ENCODE results near the gene SOAT2.

GRCh38 chr12:53173085-53173715 is 69.9 kb downstream of the SOAT2 start:
- TF ChIP-seq, protein P1, sequence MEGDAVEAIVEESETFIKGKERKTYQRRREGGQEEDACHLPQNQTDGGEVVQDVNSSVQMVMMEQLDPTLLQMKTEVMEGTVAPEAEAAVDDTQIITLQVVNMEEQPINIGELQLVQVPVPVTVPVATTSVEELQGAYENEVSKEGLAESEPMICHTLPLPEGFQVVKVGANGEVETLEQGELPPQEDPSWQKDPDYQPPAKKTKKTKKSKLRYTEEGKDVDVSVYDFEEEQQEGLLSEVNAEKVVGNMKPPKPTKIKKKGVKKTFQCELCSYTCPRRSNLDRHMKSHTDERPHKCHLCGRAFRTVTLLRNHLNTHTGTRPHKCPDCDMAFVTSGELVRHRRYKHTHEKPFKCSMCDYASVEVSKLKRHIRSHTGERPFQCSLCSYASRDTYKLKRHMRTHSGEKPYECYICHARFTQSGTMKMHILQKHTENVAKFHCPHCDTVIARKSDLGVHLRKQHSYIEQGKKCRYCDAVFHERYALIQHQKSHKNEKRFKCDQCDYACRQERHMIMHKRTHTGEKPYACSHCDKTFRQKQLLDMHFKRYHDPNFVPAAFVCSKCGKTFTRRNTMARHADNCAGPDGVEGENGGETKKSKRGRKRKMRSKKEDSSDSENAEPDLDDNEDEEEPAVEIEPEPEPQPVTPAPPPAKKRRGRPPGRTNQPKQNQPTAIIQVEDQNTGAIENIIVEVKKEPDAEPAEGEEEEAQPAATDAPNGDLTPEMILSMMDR (IDR thresholded peaks at IDR 0.05) = no peak
- TF ChIP-seq POLR2A (IDR thresholded peaks at IDR 0.05) = no peak
